Smooth muscle cell (in vitro differentiated cells): ENCODE measurements around the gene KIF26A. TPM values are rescaled to one million over a fixed set of nuclear protein-coding genes. Genes with fewer than 3 reads are reported as not detected.

Source experiments
- DNase-seq: peaks from one replicate; lab custom pipeline; 2025; ENCODE audit not compliant: unreplicated experiment; lab: John Stamatoyannopoulos, UW
- H2AFZ ChIP-seq: fragments of 200-600 bp; sonication (generic); 2 replicates; pipeline ENCODE4 v1.6.0; 2016; ENCODE audit warnings: antibody characterized with exemption, low read depth, mild to moderate bottlenecking
- H3F3A ChIP-seq: fragments of 200-600 bp; sonication (generic); 2 replicates; pipeline ENCODE4 v1.6.0; 2017; ENCODE audit warnings: antibody characterized with exemption, low read depth
- H3K27ac ChIP-seq: fragments of 200-600 bp; sonication (generic); 2 replicates; pipeline ENCODE4 v1.5.1; 2016; ENCODE audit warnings: low read depth, mild to moderate bottlenecking
- H3K27me3 ChIP-seq: fragments of 200-600 bp; sonication (generic); 2 replicates; pipeline ENCODE4 v1.6.1; 2016; ENCODE audit warnings: low read depth, mild to moderate bottlenecking
- H3K36me3 ChIP-seq: fragments of 200-600 bp; sonication (generic); 2 replicates; pipeline ENCODE4 v1.5.1; 2016; ENCODE audit warnings: low read depth
- H3K4me1 ChIP-seq: fragments of 200-600 bp; sonication (generic); 2 replicates; pipeline ENCODE4 v1.5.1; 2016; ENCODE audit warnings: low read depth
- H3K4me2 ChIP-seq: fragments of 200-600 bp; sonication (generic); 2 replicates; pipeline ENCODE4 v1.6.0; 2016; ENCODE audit warnings: mild to moderate bottlenecking
- H3K4me3 ChIP-seq: fragments of 200-600 bp; sonication (generic); 2 replicates; pipeline ENCODE4 v1.5.1; 2016; ENCODE audit warnings: mild to moderate bottlenecking
- H3K79me2 ChIP-seq: fragments of 200-600 bp; sonication (generic); 2 replicates; pipeline ENCODE4 v1.6.0; 2016; ENCODE audit warnings: low read depth, mild to moderate bottlenecking
- H3K9ac ChIP-seq: fragments of 200-600 bp; sonication (generic); 2 replicates; pipeline ENCODE4 v1.6.0; 2016; ENCODE audit warnings: low read depth
- H3K9me3 ChIP-seq: fragments of 200-600 bp; sonication (generic); replicated peaks from 2 replicates; pipeline ENCODE4 v1.5.1; 2016; ENCODE audit warnings: low read depth
- H4K20me1 ChIP-seq: fragments of 200-600 bp; sonication (generic); 2 replicates; pipeline ENCODE4 v1.6.0; 2016; ENCODE audit warnings: low read depth
- WGBS: methylation state at CpG from one replicate; pipeline ENCODE4 v1.1.7; 2016; ENCODE audit warnings: low lambda C conversion rate; 5-methylcytosine and 5-hydroxymethylcytosine counted together
- polyA plus RNA-seq: library from polyadenylated mRNA; unstranded; fragments of >200 nt; fragmentation: Nextera tagmentation; extraction: Ambion mirVana; gene quantifications from 2 replicates; pipeline ENCODE4 v1.2.1, GENCODE V29; 2016
- total RNA-seq: library from RNA; depleted of rRNA; stranded (reverse); fragments of >200 nt; gene quantifications from 2 replicates; pipeline ENCODE4 v1.2.3, GENCODE V29; 2014
- TF ChIP-seq, protein P1 (sequence below): fragments of 200-600 bp; sonication (generic); IDR thresholded peaks from 2 replicates; pipeline ENCODE4 v1.5.1; 2017; ENCODE audit warnings: borderline replicate concordance, mild to moderate bottlenecking, antibody characterized with exemption; ENCODE audit not compliant: insufficient read depth, poor library complexity, severe bottlenecking

The KIF26A gene
- total and polyA plus RNA-seq, 2 experiments from 2014 or later: 4.4 to 5.9 TPM

DNA sequence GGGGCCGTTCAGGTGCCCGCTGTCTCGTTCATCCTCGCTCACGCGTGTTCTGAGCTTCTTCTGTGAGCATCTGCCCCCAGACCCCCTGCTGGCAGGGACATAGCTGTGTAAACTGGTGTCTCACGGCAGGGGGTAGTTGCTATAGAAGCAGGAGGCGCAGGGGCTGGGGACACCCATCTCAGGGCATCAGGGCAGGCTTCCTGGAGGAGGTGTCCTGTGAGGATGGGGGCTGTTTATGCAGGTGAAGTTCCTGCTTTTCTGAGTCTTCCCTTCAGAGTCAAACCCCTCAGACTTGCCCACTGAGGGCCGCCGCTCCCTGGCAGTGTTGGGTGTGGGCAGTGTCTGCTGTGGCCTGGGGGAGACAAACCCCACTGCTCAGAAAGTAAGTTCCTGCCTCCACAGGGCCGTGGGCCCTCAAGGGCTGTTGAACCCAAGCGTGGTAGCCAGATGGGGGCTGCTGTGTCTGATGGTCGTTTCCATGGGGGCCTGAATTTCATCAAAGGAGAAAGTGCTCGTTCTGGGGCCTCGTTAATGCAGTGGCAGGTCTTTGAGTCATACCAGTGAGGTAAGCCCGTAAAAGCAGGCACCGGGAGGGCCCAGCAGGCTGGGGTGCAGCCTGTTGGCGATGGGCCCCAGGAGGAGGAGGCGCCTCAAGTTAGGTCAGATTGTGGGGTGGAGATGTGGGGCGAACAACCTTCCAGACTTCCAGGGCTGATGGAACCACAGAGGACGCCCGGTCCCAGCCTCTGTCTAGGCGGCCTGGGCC lies 23.4 kb downstream of the KIF26A start:
- Histone ChIP-seq H3F3A (no peaks in the 10 kb centered on the region), H3K36me3 (no peaks in the 10 kb centered on the region), H3K27me3 (no peaks in the 10 kb centered on the region), H3K9ac (no peak overlapping the region), H3K9me3 (no peaks in the 10 kb centered on the region), H2AFZ (no peak overlapping the region), H3K4me3 (no peak overlapping the region), H4K20me1 (peaks cover 4% of the 10 kb centered on the region), H3K4me2 (no peak overlapping the region), H3K27ac (no peak overlapping the region), H3K79me2 (no peaks in the 10 kb centered on the region), H3K4me1 (no peaks in the 10 kb centered on the region)
- TF ChIP-seq, protein P1, sequence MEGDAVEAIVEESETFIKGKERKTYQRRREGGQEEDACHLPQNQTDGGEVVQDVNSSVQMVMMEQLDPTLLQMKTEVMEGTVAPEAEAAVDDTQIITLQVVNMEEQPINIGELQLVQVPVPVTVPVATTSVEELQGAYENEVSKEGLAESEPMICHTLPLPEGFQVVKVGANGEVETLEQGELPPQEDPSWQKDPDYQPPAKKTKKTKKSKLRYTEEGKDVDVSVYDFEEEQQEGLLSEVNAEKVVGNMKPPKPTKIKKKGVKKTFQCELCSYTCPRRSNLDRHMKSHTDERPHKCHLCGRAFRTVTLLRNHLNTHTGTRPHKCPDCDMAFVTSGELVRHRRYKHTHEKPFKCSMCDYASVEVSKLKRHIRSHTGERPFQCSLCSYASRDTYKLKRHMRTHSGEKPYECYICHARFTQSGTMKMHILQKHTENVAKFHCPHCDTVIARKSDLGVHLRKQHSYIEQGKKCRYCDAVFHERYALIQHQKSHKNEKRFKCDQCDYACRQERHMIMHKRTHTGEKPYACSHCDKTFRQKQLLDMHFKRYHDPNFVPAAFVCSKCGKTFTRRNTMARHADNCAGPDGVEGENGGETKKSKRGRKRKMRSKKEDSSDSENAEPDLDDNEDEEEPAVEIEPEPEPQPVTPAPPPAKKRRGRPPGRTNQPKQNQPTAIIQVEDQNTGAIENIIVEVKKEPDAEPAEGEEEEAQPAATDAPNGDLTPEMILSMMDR: no peak
- no peak for DNase-seq
- whole genome bisulfite sequencing: 82% methylated on average over 23 of the region's 23 CpGs

DNA sequence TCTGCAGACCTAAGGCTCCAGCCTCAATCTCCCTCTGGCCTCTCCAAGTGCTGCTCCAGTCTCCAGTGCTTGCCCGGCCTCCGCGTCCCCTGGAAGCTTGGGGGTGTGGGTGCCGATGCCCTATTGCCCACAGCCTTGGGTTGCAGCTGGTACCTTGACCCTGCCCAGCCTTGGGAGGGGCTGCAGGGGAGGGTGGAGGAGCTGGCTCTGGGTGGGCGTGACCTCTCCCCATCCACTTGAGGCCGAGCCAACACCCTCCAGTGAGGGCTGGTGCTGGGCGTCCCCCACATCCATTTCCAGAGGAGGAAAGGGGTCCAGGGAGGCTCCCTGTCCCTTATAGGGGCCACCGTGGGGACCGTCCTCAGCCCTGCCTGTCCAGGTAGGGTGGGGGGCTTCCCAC lies 24.1 kb downstream of the KIF26A start:
- Histone ChIP-seq H3K9me3 (no peaks in the 10 kb centered on the region), H3K79me2 (no peaks in the 10 kb centered on the region), H3K9ac (no peak overlapping the region), H3K27me3 (no peaks in the 10 kb centered on the region), H3K27ac (no peak overlapping the region), H3K36me3 (no peaks in the 10 kb centered on the region), H4K20me1 (peaks cover 4% of the 10 kb centered on the region), H2AFZ (no peak overlapping the region), H3K4me3 (no peak overlapping the region), H3K4me1 (no peaks in the 10 kb centered on the region), H3K4me2 (no peak overlapping the region), H3F3A (no peaks in the 10 kb centered on the region)
- WGBS: 98% methylated on average over 9 of the region's 9 CpGs
- TF ChIP-seq, protein P1: no peak
- no peak for DNase-seq

DNA sequence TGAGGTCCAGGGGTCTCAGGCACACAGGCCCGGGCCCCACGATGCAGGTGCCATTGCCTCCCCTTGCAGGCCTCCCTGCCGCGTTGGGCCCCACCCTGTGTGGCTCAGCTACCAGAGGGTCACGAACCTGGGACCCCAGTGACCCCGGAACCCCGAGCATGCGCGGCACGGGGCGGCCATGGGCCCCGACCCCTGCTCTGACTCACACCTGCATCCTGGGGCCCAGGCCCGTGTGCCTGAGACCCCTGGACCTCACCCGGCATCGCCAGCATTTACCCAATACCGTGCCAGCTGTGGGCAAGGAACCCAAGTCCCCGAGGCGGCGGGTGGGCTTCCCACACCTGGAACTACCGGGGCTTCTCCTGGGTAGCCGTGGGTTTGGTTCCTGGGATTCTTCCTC lies 25.2 kb downstream of the KIF26A start:
- TF ChIP-seq, protein P1: no peak
- no peak for DNase-seq
- no peaks in the 10 kb centered on the region for H3K4me1 ChIP-seq
- no peak overlapping the region for H3K9ac ChIP-seq
- peaks cover 4% of the 10 kb centered on the region for H4K20me1 ChIP-seq
- no peaks in the 10 kb centered on the region for H3K27me3 ChIP-seq
- H3K79me2 ChIP-seq: no peaks in the 10 kb centered on the region
- no peak overlapping the region for H3K4me2 ChIP-seq
- no peaks in the 10 kb centered on the region for H3F3A ChIP-seq
- H2AFZ ChIP-seq: no peak overlapping the region
- 91% methylated on average over 21 of the region's 21 CpGs for WGBS
- no peaks in the 10 kb centered on the region for H3K36me3 ChIP-seq
- H3K9me3 ChIP-seq: no peaks in the 10 kb centered on the region
- H3K27ac ChIP-seq: no peak overlapping the region
- H3K4me3 ChIP-seq: no peak overlapping the region

DNA sequence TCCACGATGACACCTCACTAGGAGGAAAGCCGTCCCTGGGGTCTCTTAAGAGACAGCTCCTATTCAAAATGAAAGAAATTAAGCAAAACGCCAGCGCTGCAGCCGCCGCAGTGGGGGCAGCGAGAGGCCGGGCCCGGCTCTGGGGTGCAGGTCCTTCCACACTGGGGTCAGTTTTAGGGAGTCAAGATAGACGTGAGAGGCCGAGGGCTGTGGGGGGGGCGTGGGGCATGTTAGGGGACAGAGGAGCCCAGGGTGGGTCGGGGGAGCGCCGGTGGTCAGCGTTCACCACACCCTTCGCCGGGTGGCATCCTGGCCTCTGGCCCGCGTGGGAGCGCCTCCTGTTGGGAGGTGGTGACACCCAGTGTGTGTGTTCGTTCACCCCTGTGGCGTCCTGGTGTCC lies 25.7 kb downstream of the KIF26A start:
- Histone ChIP-seq H3K79me2 (no peaks in the 10 kb centered on the region), H2AFZ (no peak overlapping the region), H3K9me3 (no peaks in the 10 kb centered on the region), H3K4me2 (no peak overlapping the region), H3K36me3 (no peaks in the 10 kb centered on the region), H3F3A (no peaks in the 10 kb centered on the region), H3K9ac (no peak overlapping the region), H3K27ac (no peak overlapping the region), H3K4me3 (no peak overlapping the region), H4K20me1 (peaks cover 4% of the 10 kb centered on the region), H3K27me3 (no peaks in the 10 kb centered on the region), H3K4me1 (no peaks in the 10 kb centered on the region)
- TF ChIP-seq, protein P1: no peak
- no peak for DNase-seq
- 84% methylated on average over 19 of the region's 23 CpGs for WGBS
